Dendritic cell treated with granulocyte-macrophage colony-stimulating factor and Interleukin-4, amounts not matched to agents 40 ng/mL and 50 ng/mL, for 4 days (primary cell): ENCODE measurements around the gene RBFOX2.

Experiments used
- H3K27ac Mint-ChIP-seq: one replicate; pipeline ENCODE4 v1.8.0; 2022; ENCODE audit warnings: mild to moderate bottlenecking, mixed read lengths
- H3K27me3 Mint-ChIP-seq: one replicate; pipeline ENCODE4 v1.8.0; 2022; ENCODE audit warnings: mild to moderate bottlenecking, mixed read lengths
- H3K36me3 Mint-ChIP-seq: one replicate; pipeline ENCODE4 v1.8.0; 2022; ENCODE audit warnings: low read depth, mixed read lengths
- H3K4me1 Mint-ChIP-seq: one replicate; pipeline ENCODE4 v1.8.0; 2022; ENCODE audit warnings: low read depth, mixed read lengths
- H3K4me3 Mint-ChIP-seq: one replicate; pipeline ENCODE4 v1.8.0; 2022; ENCODE audit warnings: mild to moderate bottlenecking, moderate library complexity, mixed read lengths
- H3K9me3 Mint-ChIP-seq: one replicate; pipeline ENCODE4 v1.8.0; 2022; ENCODE audit warnings: mixed read lengths
- intact Hi-C: fragments of 100-400 bp; cut with micrococcal nuclease; formaldehyde crosslinking; loops from one replicate; pipeline ENCODE4 v1.15.0; 2022

RBFOX2 gene

DNA sequence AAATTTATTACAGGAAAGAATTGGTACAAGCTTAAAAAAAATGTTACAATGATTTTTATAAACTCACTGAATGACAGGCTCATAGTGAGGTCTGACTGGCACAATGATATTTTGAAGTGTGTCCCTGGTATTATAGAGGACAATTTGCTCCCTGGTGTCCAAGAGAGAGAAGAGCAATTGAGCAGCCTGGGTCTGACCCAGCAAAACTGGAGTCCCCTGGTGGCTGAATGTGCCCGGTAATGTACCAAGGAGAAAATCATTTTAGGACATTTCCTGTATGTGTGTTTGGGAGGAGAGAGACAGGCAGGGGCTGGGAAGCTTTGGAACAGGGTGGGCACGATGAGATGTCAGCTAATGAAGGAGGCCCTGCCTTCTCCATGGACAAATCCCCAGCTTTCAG lies 185.7 kb downstream of the RBFOX2 start:
- intact Hi-C loops, result loop anchor here (10.0 kb wide), 1 partner anchor 218 kb away; no protein-coding TSS in a partner anchor
- H3K4me3 Mint-ChIP-seq, result no peak overlapping the region
- H3K27ac Mint-ChIP-seq, result no peak overlapping the region
- no peaks in the 10 kb centered on the region for H3K9me3 Mint-ChIP-seq
- H3K4me1 Mint-ChIP-seq, result peaks cover 20% of the 10 kb centered on the region
- H3K27me3 Mint-ChIP-seq, result peaks cover 8% of the 10 kb centered on the region
- no peaks in the 10 kb centered on the region for H3K36me3 Mint-ChIP-seq

- H3K4me1 Mint-ChIP-seq, result peaks cover 20% of the 10 kb centered on the region
- no peaks in the 10 kb centered on the region for H3K9me3 Mint-ChIP-seq
- H3K4me3 Mint-ChIP-seq, result no peak overlapping the region
- H3K27me3 Mint-ChIP-seq, result peaks cover 8% of the 10 kb centered on the region
- intact Hi-C loops, result loop anchor here (10.0 kb wide), 1 partner anchor 218 kb away; no protein-coding TSS in a partner anchor
- no peak overlapping the region for H3K27ac Mint-ChIP-seq
- no peaks in the 10 kb centered on the region for H3K36me3 Mint-ChIP-seq
Measured at GRCh38 chr22:35842519-35842913, 186.1 kb downstream of the RBFOX2 start.

DNA sequence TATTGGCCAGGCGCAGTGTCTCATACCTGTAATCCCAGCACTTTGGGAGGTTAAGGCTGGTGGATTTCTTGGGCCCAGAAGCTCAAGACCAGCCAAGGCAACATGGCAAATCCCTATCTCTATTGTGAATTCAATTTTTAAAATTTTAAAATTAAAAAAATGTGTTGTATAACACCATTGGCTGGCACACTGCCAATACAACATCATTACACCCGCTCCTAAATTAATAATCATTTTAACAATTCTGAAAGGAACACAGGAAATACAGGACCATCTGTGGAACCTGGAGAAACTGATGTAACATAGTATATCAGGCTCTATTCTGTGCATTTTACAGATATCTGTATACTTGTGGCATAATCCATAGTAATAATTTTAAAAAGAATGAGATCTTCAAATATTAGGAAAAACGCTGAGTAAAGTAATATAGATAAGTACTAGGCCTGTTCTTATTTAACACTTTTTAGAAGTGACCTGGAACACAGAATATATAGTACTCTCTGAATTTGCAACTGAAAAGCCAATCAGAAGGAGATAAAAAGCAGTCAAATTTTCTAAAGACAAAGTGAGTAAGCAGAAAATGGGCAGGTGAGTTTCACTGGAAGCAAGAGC lies 186.6 kb downstream of the RBFOX2 start:
- Mint-ChIP-seq H3K9me3 (no peaks in the 10 kb centered on the region), H3K4me1 (peaks cover 20% of the 10 kb centered on the region), H3K4me3 (no peak overlapping the region), H3K27ac (no peak overlapping the region), H3K36me3 (no peaks in the 10 kb centered on the region), H3K27me3 (peaks cover 8% of the 10 kb centered on the region)
- intact Hi-C loops, result loop anchor here (10.0 kb wide), 1 partner anchor 217 kb away; no protein-coding TSS in a partner anchor

DNA sequence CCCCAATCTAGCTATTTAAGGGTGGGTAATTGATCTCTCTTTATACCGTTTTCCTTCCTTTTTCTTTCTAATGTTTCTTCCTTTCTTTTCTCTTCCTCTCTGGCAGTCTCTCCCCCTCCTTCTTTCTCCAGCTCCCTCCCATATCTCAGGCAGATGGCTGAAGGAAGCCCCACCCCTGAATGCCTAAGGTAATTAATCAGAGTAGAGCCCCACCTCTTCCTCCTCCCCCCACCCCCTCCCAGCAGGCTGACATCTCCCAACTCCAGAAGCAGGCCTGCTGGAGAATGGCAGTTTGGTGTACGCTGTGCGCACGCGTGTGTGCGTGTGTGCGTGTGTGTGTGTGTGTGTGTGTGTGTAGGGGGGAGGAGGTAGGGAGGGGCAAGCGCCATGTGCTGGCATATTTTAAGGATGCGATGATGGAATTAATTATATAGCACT lies 188.3 kb downstream of the RBFOX2 start:
- Mint-ChIP-seq H3K36me3 (no peaks in the 10 kb centered on the region), H3K9me3 (no peaks in the 10 kb centered on the region), H3K27me3 (peaks cover 9% of the 10 kb centered on the region), H3K4me3 (no peak overlapping the region), H3K4me1 (peaks cover 31% of the 10 kb centered on the region), H3K27ac (no peak overlapping the region)
- intact Hi-C loops, result loop anchor here (10.0 kb wide), 1 partner anchor 216 kb away; no protein-coding TSS in a partner anchor

GRCh38 chr22:35839841-35840301 lies 188.8 kb downstream of the RBFOX2 start:
- intact Hi-C loops, result loop anchor here (10.0 kb wide), 1 partner anchor 215 kb away; no protein-coding TSS in a partner anchor
- no peak overlapping the region for H3K4me3 Mint-ChIP-seq
- H3K27ac Mint-ChIP-seq, result no peak overlapping the region
- peaks cover 9% of the 10 kb centered on the region for H3K27me3 Mint-ChIP-seq
- no peaks in the 10 kb centered on the region for H3K36me3 Mint-ChIP-seq
- peaks cover 33% of the 10 kb centered on the region for H3K4me1 Mint-ChIP-seq
- H3K9me3 Mint-ChIP-seq, result no peaks in the 10 kb centered on the region

DNA sequence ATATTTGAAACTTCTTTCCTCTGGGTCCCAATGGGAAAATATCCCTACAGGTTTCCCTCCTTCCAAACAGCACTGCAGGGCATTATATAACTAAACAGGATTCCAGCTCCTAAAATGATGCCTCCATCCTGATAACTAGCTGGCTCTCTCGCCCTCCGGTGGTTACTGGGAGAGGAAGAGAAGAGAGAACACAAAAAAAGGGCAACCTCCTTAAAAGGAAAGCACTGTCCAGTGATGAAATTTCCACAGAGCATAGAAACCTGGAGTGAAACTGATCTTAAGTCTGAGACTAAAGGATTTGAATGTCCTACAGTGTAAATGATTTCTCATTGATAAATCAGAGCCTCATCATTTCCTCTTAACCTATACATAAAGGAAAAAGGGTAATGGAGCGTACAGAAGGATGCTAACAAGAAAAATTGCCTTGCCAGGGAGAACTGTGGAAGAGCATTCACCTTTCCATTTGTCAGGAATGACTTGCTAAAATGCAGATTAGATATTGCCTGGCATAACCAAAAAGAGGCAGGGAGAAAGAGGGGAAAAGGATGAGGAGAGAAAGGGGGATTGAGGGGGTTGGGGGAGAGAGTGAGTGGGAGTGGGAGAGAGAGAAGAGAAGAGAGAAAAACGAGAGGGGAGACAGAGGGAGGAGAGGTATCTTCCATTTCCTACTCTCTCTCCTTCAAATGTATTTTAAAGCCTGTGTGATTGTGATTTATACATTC lies 189.6 kb downstream of the RBFOX2 start:
- Mint-ChIP-seq H3K36me3 (no peaks in the 10 kb centered on the region), H3K27me3 (peaks cover 9% of the 10 kb centered on the region), H3K27ac (no peak overlapping the region), H3K9me3 (no peaks in the 10 kb centered on the region), H3K4me3 (no peak overlapping the region), H3K4me1 (peaks cover 33% of the 10 kb centered on the region)
- intact Hi-C loops, result no loop called here

DNA sequence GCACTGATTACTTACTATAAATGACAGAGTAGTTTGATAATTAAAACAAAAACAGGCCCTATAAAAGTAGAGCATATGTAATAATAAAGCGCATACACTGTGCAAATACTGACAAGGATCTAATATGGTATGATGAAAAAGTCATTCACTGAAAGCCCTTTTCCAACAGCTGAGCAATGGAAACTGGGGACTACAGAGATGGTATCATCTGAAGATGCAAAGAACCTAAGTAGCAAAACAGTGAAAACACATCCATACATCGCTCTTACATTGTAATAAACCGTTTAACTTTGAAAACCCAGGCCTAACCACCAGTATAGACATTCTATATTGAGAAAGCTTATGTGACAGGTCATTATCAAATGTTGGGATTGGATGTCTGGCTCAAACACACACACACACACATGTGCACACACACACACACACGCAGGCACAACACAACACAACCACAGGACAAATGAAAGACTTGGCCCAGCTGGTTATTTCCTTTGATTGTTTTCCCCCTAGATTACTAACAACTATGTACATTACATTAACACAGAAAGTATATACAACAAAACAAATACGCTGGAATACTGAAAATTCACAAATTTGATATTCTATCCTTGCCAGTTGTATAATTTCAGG lies 191.4 kb downstream of the RBFOX2 start:
- Mint-ChIP-seq H3K36me3 (no peaks in the 10 kb centered on the region), H3K4me3 (no peak overlapping the region), H3K4me1 (peaks cover 33% of the 10 kb centered on the region), H3K27me3 (peaks cover 9% of the 10 kb centered on the region), H3K9me3 (no peaks in the 10 kb centered on the region), H3K27ac (no peak overlapping the region)
- intact Hi-C loops, result no loop called here

- intact Hi-C loops, result no loop called here
- H3K4me3 Mint-ChIP-seq, result peak overlapping the region; percentile 17
Measured at GRCh38 chr22:35835998-35836691, 192.5 kb downstream of the RBFOX2 start.

GRCh38 chr22:35835267-35835997 lies 193.2 kb downstream of the RBFOX2 start:
- Mint-ChIP-seq H3K4me3 (no peak overlapping the region), H3K27me3 (peaks cover 9% of the 10 kb centered on the region), H3K4me1 (peaks cover 32% of the 10 kb centered on the region), H3K9me3 (no peaks in the 10 kb centered on the region), H3K36me3 (no peaks in the 10 kb centered on the region), H3K27ac (no peak overlapping the region)
- intact Hi-C loops, result no loop called here

More at GRCh38 chr22:35835998-35836691, 192.5 kb downstream of the RBFOX2 start:
- no peak overlapping the region for H3K27ac Mint-ChIP-seq
- H3K9me3 Mint-ChIP-seq, result no peaks in the 10 kb centered on the region
- peaks cover 33% of the 10 kb centered on the region for H3K4me1 Mint-ChIP-seq
- H3K36me3 Mint-ChIP-seq, result no peaks in the 10 kb centered on the region
- peaks cover 9% of the 10 kb centered on the region for H3K27me3 Mint-ChIP-seq

- H3K4me1 Mint-ChIP-seq, result peaks cover 19% of the 10 kb centered on the region
- peaks cover 1% of the 10 kb centered on the region for H3K27me3 Mint-ChIP-seq
- H3K4me3 Mint-ChIP-seq, result no peak overlapping the region
- no peak overlapping the region for H3K27ac Mint-ChIP-seq
- H3K9me3 Mint-ChIP-seq, result no peaks in the 10 kb centered on the region
- intact Hi-C loops, result no loop called here
- H3K36me3 Mint-ChIP-seq, result no peaks in the 10 kb centered on the region
Measured at GRCh38 chr22:35834061-35834460, 194.6 kb downstream of the RBFOX2 start.

DNA sequence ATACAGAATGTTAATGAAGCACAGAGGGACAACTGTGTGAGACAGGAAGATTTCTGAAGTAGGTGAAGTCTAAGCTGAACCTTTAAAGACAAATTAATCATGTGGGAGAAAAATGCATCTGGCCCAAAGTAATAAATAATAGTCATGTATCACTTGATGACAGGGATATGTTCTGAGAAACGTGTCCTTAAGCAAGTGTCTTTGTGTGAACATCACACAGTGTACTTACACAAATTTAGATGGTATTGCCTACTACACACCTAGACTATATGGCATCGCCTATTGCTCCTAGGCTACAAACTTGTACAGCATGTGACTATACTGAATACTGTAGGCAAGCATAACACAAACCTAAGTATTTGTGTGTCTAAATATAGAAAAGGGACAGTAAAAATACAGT lies 198.3 kb downstream of the RBFOX2 start:
- peaks cover 2% of the 10 kb centered on the region for H3K4me1 Mint-ChIP-seq
- intact Hi-C loops, result no loop called here
- H3K4me3 Mint-ChIP-seq, result no peak overlapping the region
- H3K27ac Mint-ChIP-seq, result no peak overlapping the region
- no peaks in the 10 kb centered on the region for H3K9me3 Mint-ChIP-seq
- no peaks in the 10 kb centered on the region for H3K27me3 Mint-ChIP-seq
- no peaks in the 10 kb centered on the region for H3K36me3 Mint-ChIP-seq

DNA sequence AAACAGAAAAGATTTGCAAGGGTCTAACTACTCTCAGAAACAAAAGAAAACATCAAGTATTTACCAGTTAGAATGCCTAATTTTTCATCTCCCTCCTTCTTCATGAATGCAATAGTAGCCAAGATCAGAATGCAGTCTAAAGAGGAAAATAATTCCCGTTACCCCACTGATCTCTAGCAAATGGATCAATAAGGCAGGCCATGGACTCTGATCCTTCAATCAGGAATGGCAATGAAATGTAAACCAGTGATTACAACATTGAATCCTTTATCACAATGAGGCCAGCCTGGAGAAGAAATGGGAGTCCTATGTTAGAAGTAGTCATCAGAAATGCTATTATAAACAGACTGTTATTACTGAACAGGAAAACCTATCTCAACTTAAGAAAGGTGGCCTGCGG lies 204.4 kb downstream of the RBFOX2 start:
- no peaks in the 10 kb centered on the region for H3K4me1 Mint-ChIP-seq
- no peak overlapping the region for H3K27ac Mint-ChIP-seq
- H3K36me3 Mint-ChIP-seq, result no peaks in the 10 kb centered on the region
- intact Hi-C loops, result no loop called here
- H3K9me3 Mint-ChIP-seq, result no peaks in the 10 kb centered on the region
- H3K27me3 Mint-ChIP-seq, result no peaks in the 10 kb centered on the region
- H3K4me3 Mint-ChIP-seq, result no peak overlapping the region

DNA sequence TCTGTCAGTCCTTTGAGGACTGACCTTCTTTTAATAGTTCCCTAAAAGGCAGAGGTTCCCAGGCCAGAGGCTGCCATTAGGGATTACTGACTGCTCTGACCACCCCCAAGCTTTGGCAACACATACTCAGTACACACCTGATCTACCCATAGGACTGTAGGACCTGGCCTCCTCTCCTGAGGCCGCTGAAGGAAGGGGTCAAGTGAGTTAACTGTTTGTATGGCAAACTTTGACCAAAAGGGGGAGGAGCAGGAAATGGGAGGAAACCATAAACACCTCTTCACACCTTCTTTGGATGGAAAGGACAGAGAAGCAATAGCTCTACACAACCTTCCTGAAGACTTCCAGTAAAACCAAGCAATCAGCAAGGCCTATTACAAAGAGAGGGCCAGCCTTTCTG lies 207.0 kb downstream of the RBFOX2 start:
- Mint-ChIP-seq H3K9me3 (no peaks in the 10 kb centered on the region), H3K27me3 (no peaks in the 10 kb centered on the region), H3K36me3 (no peaks in the 10 kb centered on the region), H3K27ac (no peak overlapping the region), H3K4me3 (no peak overlapping the region), H3K4me1 (no peaks in the 10 kb centered on the region)
- intact Hi-C loops, result no loop called here
